Endodermal cell (in vitro differentiated cells): ENCODE measurements around the gene FABP1. TPM values are rescaled to one million over a fixed set of nuclear protein-coding genes. Genes with fewer than 3 reads are reported as not detected.

Experiments
- DNase-seq: peaks from one replicate; pipeline ENCODE4 v3.0.0-alpha.2; 2017
- H3K27ac ChIP-seq: 2 replicates; pipeline ENCODE4 v1.5.1; 2013; ENCODE audit warnings: mild to moderate bottlenecking, low read depth, low read length, moderate library complexity
- H3K27me3 ChIP-seq: 2 replicates; pipeline ENCODE4 v1.6.1; 2013; ENCODE audit warnings: mild to moderate bottlenecking, low read length, moderate library complexity; ENCODE audit not compliant: insufficient read depth, control insufficient read depth, poor library complexity, severe bottlenecking
- H3K36me3 ChIP-seq: 2 replicates; pipeline ENCODE4 v1.7.0; 2013; ENCODE audit warnings: mild to moderate bottlenecking, low read length, moderate library complexity; ENCODE audit not compliant: control insufficient read depth, insufficient read depth
- H3K4me1 ChIP-seq: one replicate; pipeline ENCODE4 v1.7.0; 2013; ENCODE audit warnings: low read length; ENCODE audit not compliant: control insufficient read depth, insufficient read depth
- H3K4me3 ChIP-seq: 2 replicates; pipeline ENCODE4 v1.5.1; 2013; ENCODE audit warnings: mild to moderate bottlenecking, low read length, moderate library complexity
- H3K9ac ChIP-seq: 2 replicates; pipeline ENCODE4 v1.6.1; 2013; ENCODE audit warnings: mild to moderate bottlenecking, low read length, moderate library complexity; ENCODE audit not compliant: poor library complexity, severe bottlenecking; ENCODE audit errors: extremely low read depth
- H3K9me3 ChIP-seq: 2 replicates; pipeline ENCODE4 v1.6.1; 2013; ENCODE audit warnings: mild to moderate bottlenecking, low read length, moderate library complexity; ENCODE audit not compliant: control insufficient read depth
- H3K27ac Mint-ChIP-seq: 2 replicates; pipeline ENCODE4 v1.8.0; 2020; ENCODE audit warnings: mixed read lengths
- H3K27me3 Mint-ChIP-seq: 2 replicates; pipeline ENCODE4 v1.8.0; 2021; ENCODE audit warnings: mild to moderate bottlenecking, mixed read lengths; ENCODE audit not compliant: insufficient read depth
- H3K36me3 Mint-ChIP-seq: 2 replicates; pipeline ENCODE4 v1.8.0; 2020; ENCODE audit warnings: low read depth, mixed read lengths
- H3K4me1 Mint-ChIP-seq: 2 replicates; pipeline ENCODE4 v1.8.0; 2020; ENCODE audit warnings: mixed read lengths
- H3K4me3 Mint-ChIP-seq: 2 replicates; pipeline ENCODE4 v1.8.0; 2020; ENCODE audit warnings: mild to moderate bottlenecking, moderate library complexity, mixed read lengths
- H3K9me3 Mint-ChIP-seq: 2 replicates; pipeline ENCODE4 v1.8.0; 2020; ENCODE audit warnings: mild to moderate bottlenecking, mixed read lengths
- WGBS, 2 experiments: methylation state at CpG; one replicate each; pipeline versions ENCODE4 v1.1.5 to v1.1.7; 2013; ENCODE audit warnings: missing lambda C conversion rate in 2 of 2, mixed read lengths in 1 of 2; ENCODE audit not compliant: insufficient coverage in 1 of 2, insufficient read length in 1 of 2; 5-methylcytosine and 5-hydroxymethylcytosine counted together
- total RNA-seq, 2 donors: library from RNA; stranded (reverse); fragmentation: NEBNext Ultra II Directional in 1 of 2; extraction: Animal tissue kit (Norgen Biotek cat#: 25700) in 1 of 2; gene quantifications; 2 replicates in 1 of 2; 3 replicates in 1 of 2; pipeline ENCODE4 v1.2.1, GENCODE V29; 2021
- TF ChIP-seq, protein P1 (sequence below): fragments of 200-600 bp; sonication (generic); conservative IDR thresholded peaks from 2 replicates; pipeline ENCODE4 v1.5.0; 2021; ENCODE audit warnings: antibody characterized with exemption, mild to moderate bottlenecking

FABP1 gene
- total RNA-seq, 2 donors from 2014 or later, result not detected

DNA sequence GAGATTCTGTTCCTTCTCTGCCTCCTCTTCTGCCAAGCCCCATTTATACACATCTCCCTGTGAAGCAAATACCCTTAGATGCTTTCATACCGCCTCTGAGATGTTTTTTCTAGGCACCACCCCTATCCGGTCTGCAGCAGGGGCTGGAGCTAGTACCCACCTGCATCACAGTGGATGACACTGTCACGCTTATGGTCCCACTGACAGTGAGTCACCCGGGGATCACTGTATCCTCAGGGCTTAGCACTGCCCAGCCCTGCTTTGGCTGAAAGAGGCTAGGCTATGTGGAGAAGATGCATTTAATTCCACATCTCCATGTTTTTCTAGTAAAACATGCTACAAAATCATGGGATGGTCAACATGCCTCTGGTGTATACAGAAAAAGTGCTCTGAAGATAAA, 9.9 kb downstream of the FABP1 start:
- no peak overlapping the region for H3K9ac ChIP-seq
- 93% methylated on average over 4 of the region's 4 CpGs; no CpG with 5 or more reads in 1 of the 2 experiments for WGBS, 2 experiments
- DNase-seq, result no peak
- no peaks in the 10 kb centered on the region for H3K36me3 Mint-ChIP-seq
- H3K27ac ChIP-seq, result no peak overlapping the region
- no peaks in the 10 kb centered on the region for H3K9me3 ChIP-seq
- no peak overlapping the region for H3K4me3 ChIP-seq
- H3K9me3 Mint-ChIP-seq, result no peaks in the 10 kb centered on the region
- H3K27ac Mint-ChIP-seq, result no peak overlapping the region
- no peaks in the 10 kb centered on the region for H3K36me3 ChIP-seq
- H3K27me3 Mint-ChIP-seq, result peaks cover 33% of the 10 kb centered on the region
- no peak overlapping the region for H3K4me3 Mint-ChIP-seq
- peaks cover 7% of the 10 kb centered on the region for H3K4me1 ChIP-seq
- TF ChIP-seq, protein P1, sequence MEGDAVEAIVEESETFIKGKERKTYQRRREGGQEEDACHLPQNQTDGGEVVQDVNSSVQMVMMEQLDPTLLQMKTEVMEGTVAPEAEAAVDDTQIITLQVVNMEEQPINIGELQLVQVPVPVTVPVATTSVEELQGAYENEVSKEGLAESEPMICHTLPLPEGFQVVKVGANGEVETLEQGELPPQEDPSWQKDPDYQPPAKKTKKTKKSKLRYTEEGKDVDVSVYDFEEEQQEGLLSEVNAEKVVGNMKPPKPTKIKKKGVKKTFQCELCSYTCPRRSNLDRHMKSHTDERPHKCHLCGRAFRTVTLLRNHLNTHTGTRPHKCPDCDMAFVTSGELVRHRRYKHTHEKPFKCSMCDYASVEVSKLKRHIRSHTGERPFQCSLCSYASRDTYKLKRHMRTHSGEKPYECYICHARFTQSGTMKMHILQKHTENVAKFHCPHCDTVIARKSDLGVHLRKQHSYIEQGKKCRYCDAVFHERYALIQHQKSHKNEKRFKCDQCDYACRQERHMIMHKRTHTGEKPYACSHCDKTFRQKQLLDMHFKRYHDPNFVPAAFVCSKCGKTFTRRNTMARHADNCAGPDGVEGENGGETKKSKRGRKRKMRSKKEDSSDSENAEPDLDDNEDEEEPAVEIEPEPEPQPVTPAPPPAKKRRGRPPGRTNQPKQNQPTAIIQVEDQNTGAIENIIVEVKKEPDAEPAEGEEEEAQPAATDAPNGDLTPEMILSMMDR, result no peak
- peaks cover 9% of the 10 kb centered on the region for H3K4me1 Mint-ChIP-seq
- H3K27me3 ChIP-seq, result peaks cover 63% of the 10 kb centered on the region

GRCh38 chr2:88116669-88117432, 11.0 kb downstream of the FABP1 start:
- Histone ChIP-seq H3K4me1 (peaks cover 7% of the 10 kb centered on the region), H3K9me3 (no peaks in the 10 kb centered on the region), H3K4me3 (no peak overlapping the region), H3K9ac (no peak overlapping the region), H3K36me3 (no peaks in the 10 kb centered on the region), H3K27ac (no peak overlapping the region), H3K27me3 (peaks cover 73% of the 10 kb centered on the region)
- TF ChIP-seq, protein P1, result no peak
- H3K4me1 Mint-ChIP-seq, result peaks cover 9% of the 10 kb centered on the region
- no peaks in the 10 kb centered on the region for H3K36me3 Mint-ChIP-seq
- peaks cover 25% of the 10 kb centered on the region for H3K27me3 Mint-ChIP-seq
- peak; percentile 41 for DNase-seq
- H3K27ac Mint-ChIP-seq, result no peak overlapping the region
- H3K9me3 Mint-ChIP-seq, result no peaks in the 10 kb centered on the region
- WGBS, 2 experiments, result 93 to 95% methylated on average over 16 to 18 of the region's 18 CpGs
- H3K4me3 Mint-ChIP-seq, result no peak overlapping the region

DNA sequence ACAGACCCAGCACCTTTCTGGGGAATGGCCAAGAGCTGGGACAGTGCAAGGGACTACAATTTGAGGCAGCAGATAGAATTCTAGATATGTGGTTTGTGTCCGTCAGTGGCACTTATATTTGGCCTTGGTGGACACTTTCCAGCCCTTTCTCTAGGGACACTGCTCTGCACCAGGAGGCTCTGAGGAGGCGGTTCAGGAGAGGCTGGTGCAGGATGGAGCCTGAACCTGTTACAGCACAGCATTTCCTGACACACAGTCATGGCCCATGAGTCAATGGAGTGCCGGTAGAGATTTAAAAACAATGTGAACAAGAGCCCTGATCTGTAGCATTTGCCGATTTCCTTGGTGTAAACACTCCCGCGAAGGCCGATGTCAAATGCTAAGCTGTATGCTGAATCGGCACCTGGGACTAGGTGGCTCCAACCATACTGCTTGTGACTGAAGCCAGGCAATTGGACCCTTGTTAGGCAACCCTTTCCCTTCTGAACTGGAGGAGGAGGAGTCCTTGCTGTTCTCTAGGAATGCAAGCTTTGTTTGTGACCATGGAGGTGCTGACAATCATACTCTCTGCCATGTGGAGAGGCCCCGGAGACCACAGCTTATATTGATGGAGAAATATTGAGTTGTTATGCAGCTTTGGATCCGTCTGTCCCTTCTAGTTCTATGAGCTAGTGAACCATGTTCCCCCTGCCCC, 11.9 kb downstream of the FABP1 start:
- no peak overlapping the region for H3K27ac ChIP-seq
- no peaks in the 10 kb centered on the region for H3K36me3 ChIP-seq
- peaks cover 7% of the 10 kb centered on the region for H3K4me1 ChIP-seq
- no peak for DNase-seq
- H3K36me3 Mint-ChIP-seq, result no peaks in the 10 kb centered on the region
- peaks cover 9% of the 10 kb centered on the region for H3K4me1 Mint-ChIP-seq
- TF ChIP-seq, protein P1, result no peak
- no peak overlapping the region for H3K27ac Mint-ChIP-seq
- H3K9ac ChIP-seq, result no peak overlapping the region
- peaks cover 75% of the 10 kb centered on the region for H3K27me3 ChIP-seq
- no peaks in the 10 kb centered on the region for H3K9me3 ChIP-seq
- H3K4me3 ChIP-seq, result no peak overlapping the region
- no peaks in the 10 kb centered on the region for H3K9me3 Mint-ChIP-seq
- H3K4me3 Mint-ChIP-seq, result no peak overlapping the region
- H3K27me3 Mint-ChIP-seq, result peaks cover 22% of the 10 kb centered on the region
- WGBS, 2 experiments, result 93 to 96% methylated on average over 7 to 9 of the region's 10 CpGs
